HL-60/S4 (cell line): ENCODE measurements around the gene MINDY1.

ENCODE experiments used
- in situ Hi-C: fragments of 300-500 bp; cut with MboI; formaldehyde crosslinking; loops from 2 replicates; pipeline ENCODE4 v1.14.3; 2022; ENCODE audit warnings: low sequenced_read_pairs

The MINDY1 gene

GRCh38 chr1:150995460-150995859, 11.2 kb downstream of the MINDY1 start:
- in situ Hi-C loops: no loop called here

- in situ Hi-C loops: no loop called here
These were observed 12.5 kb downstream of the MINDY1 start for GRCh38 chr1:150994248-150994647.

- in situ Hi-C loops: no loop called here
These were observed 14.1 kb downstream of the MINDY1 start for GRCh38 chr1:150992626-150993025.

GRCh38 chr1:150987924-150988323, 18.8 kb downstream of the MINDY1 start:
- in situ Hi-C loops: no loop called here

- in situ Hi-C loops: no loop called here
These were observed 21.4 kb downstream of the MINDY1 start for GRCh38 chr1:150985179-150985825.

GRCh38 chr1:150981805-150982712, 24.6 kb downstream of the MINDY1 start, which contains the start of gene ANXA9:
Gene ANXA9 (plus strand): TSS chr1:150982292. CDS start chr1:150983106, 814 bp downstream.
- in situ Hi-C loops: no loop called here

- in situ Hi-C loops: no loop called here
These were observed 25.4 kb downstream of the MINDY1 start for GRCh38 chr1:150981177-150981804.

GRCh38 chr1:150979092-150980056, 27.3 kb downstream of the MINDY1 start:
- in situ Hi-C loops: no loop called here

- in situ Hi-C loops: no loop called here
These were observed 29.6 kb downstream of the MINDY1 start for GRCh38 chr1:150976879-150977694.

- in situ Hi-C loops: no loop called here
These were observed 30.3 kb downstream of the MINDY1 start for GRCh38 chr1:150976401-150976821.

- in situ Hi-C loops: no loop called here
These were observed 31.9 kb downstream of the MINDY1 start, which contains the start of gene CERS2 for GRCh38 chr1:150974580-150975478. Gene CERS2 (minus strand): TSS chr1:150974835. CDS start chr1:150969090, 5,745 bp downstream.

GRCh38 chr1:150973836-150974579, 32.7 kb downstream of the MINDY1 start:
- in situ Hi-C loops: no loop called here

GRCh38 chr1:150973258-150973835, 33.4 kb downstream of the MINDY1 start:
- in situ Hi-C loops: no loop called here

GRCh38 chr1:150972417-150972940, 34.2 kb downstream of the MINDY1 start:
- in situ Hi-C loops: no loop called here

- in situ Hi-C loops: no loop called here
These were observed 34.9 kb downstream of the MINDY1 start for GRCh38 chr1:150971583-150972416.
